GM12892 (cell line): ENCODE data around the gene KRTAP3-1.

ENCODE experiments used
- POLR2A ChIP-seq: IDR thresholded peaks from 2 replicates; pipeline ENCODE4 v1.6.1; 2011; ENCODE audit warnings: low read depth, low read length, control low read depth
- POLR2AphosphoS5 ChIP-seq: IDR thresholded peaks from 2 replicates; pipeline ENCODE4 v1.6.1; 2011; ENCODE audit warnings: low read depth, low read length, control low read depth
- TAF1 ChIP-seq: IDR thresholded peaks from 2 replicates; pipeline ENCODE4 v1.6.1; 2011; ENCODE audit warnings: low read depth, mild to moderate bottlenecking, control low read depth, low read length, borderline replicate concordance

GRCh38 chr17:40997361-40997760 lies 11.6 kb downstream of the KRTAP3-1 start:
- TF ChIP-seq POLR2A = no peak
- TF ChIP-seq TAF1 = no peak
- no peak for TF ChIP-seq POLR2AphosphoS5
